CD4-positive, alpha-beta T cell (primary cell): ENCODE measurements around the gene PER1. TPM values are rescaled to one million over a fixed set of nuclear protein-coding genes. Genes with fewer than 3 reads are reported as not detected.

Experiments used
- ATAC-seq: fragments of 200-7000 bp; cut with Tn5 transposase; one replicate; pipeline ENCODE4 v1.10.0; 2022; ENCODE audit warnings: mild to moderate bottlenecking; ENCODE audit not compliant: poor library complexity
- CTCF ChIA-PET: fragments of 350-600 bp; sonication (Branson Sonifier 250); formaldehyde crosslinking; loops from one replicate; lab custom pipeline; 2021; ENCODE audit warnings: antibody characterized with exemption, inconsistent platforms; lab: Charles Lee
- POLR2A ChIA-PET: fragments of 350-600 bp; sonication (Branson Sonifier 250); formaldehyde crosslinking; loops from one replicate; lab custom pipeline; 2021; ENCODE audit warnings: antibody characterized with exemption, inconsistent platforms; lab: Charles Lee
- DNase-seq, 14 experiments: peaks; one replicate each; pipeline ENCODE4 v3.0.0-alpha.2; 2013 to 2020; ENCODE audit warnings: mixed read lengths in 2 of 14
- H3K27ac ChIP-seq, 2 donors: one replicate each; pipeline versions ENCODE4 v1.5.1 to v1.7.0; 2013; ENCODE audit warnings: low read length in 2 of 2, low read depth in 1 of 2, mild to moderate bottlenecking in 1 of 2
- H3K27me3 ChIP-seq, 2 experiments: 1 replicate in 1 of 2; 2 replicates in 1 of 2; pipeline versions ENCODE4 v1.6.1 to v1.7.0; 2013; ENCODE audit warnings: low read length in 2 of 2, control low read depth in 1 of 2, mild to moderate bottlenecking in 1 of 2, moderate library complexity in 1 of 2; ENCODE audit not compliant: insufficient read depth in 2 of 2, control insufficient read depth in 1 of 2
- H3K36me3 ChIP-seq: one replicate; pipeline ENCODE4 v1.6.1; 2013; ENCODE audit warnings: low read length, control low read depth; ENCODE audit not compliant: insufficient read depth
- H3K4me1 ChIP-seq: one replicate; pipeline ENCODE4 v1.6.1; 2013; ENCODE audit warnings: low read length, control low read depth; ENCODE audit not compliant: insufficient read depth
- H3K4me3 ChIP-seq: one replicate; pipeline ENCODE4 v1.5.1; 2013; ENCODE audit warnings: mild to moderate bottlenecking, low read length, moderate library complexity
- H3K9me3 ChIP-seq, 2 experiments: 1 replicate in 1 of 2; 2 replicates in 1 of 2; pipeline versions ENCODE4 v1.6.1 to v1.7.0; 2013; ENCODE audit warnings: low read length in 2 of 2, mild to moderate bottlenecking in 2 of 2, control low read depth in 1 of 2, moderate library complexity in 1 of 2; ENCODE audit not compliant: control insufficient read depth in 1 of 2, insufficient read depth in 1 of 2
- H3K27ac Mint-ChIP-seq: one replicate; pipeline ENCODE4 v1.8.0; 2020; ENCODE audit warnings: mixed read lengths
- H3K27me3 Mint-ChIP-seq: one replicate; pipeline ENCODE4 v1.8.0; 2021; ENCODE audit warnings: mixed read lengths
- H3K36me3 Mint-ChIP-seq: one replicate; pipeline ENCODE4 v1.8.0; 2021; ENCODE audit warnings: low read depth, mixed read lengths
- H3K4me1 Mint-ChIP-seq: one replicate; pipeline ENCODE4 v1.8.0; 2021; ENCODE audit warnings: low read depth, mixed read lengths
- H3K4me3 Mint-ChIP-seq: one replicate; pipeline ENCODE4 v1.8.0; 2020; ENCODE audit warnings: mild to moderate bottlenecking, mixed read lengths
- H3K9me3 Mint-ChIP-seq: one replicate; pipeline ENCODE4 v1.8.0; 2020; ENCODE audit warnings: mixed read lengths
- intact Hi-C, 2 experiments: fragments of 100-400 bp; cut with DNase I in 1 of 2; cut with micrococcal nuclease in 1 of 2; formaldehyde crosslinking; loops; one replicate each; pipeline versions ENCODE4 v1.15.1 to v1.9.0; 2023 to 2025; cut with DNase I, micrococcal nuclease
- total RNA-seq, 174 experiments: library from RNA in 2 of 174; stranded (reverse) in 2 of 174; gene quantifications; one replicate each; pipeline ENCODE4 v1.2.3 and lab custom pipeline; 2021 to 2026
- TF ChIP-seq, protein P1 (sequence below): fragments of 200-600 bp; IDR thresholded peaks from one replicate; pipeline ENCODE4 v1.8.0; 2022; ENCODE audit warnings: antibody characterized with exemption, mild to moderate bottlenecking

PER1 gene
- total RNA-seq, 2 experiments from 2014 or later: 1,723 to 1,794 TPM

GRCh38 chr17:8110907-8111306, 41.3 kb downstream of the PER1 start:
- peak overlapping the region; percentile 70 for H3K4me3 Mint-ChIP-seq
- H3K27me3 ChIP-seq: peaks cover 17 to 20% of the 10 kb centered on the region in 2 experiments

GRCh38 chr17:8110456-8110804, 41.8 kb downstream of the PER1 start:
- Histone ChIP-seq H3K9me3 (no peaks in the 10 kb centered on the region), H3K4me1 (peaks cover 13% of the 10 kb centered on the region), H3K4me3 (peak overlapping the region; percentile 61), H3K36me3 (no peaks in the 10 kb centered on the region), H3K27me3 (peaks cover 13 to 16% of the 10 kb centered on the region in 2 experiments), H3K27ac (no peak overlapping the region)
- Mint-ChIP-seq H3K36me3 (no peaks in the 10 kb centered on the region), H3K4me3 (peak overlapping the region; percentile 70), H3K9me3 (no peaks in the 10 kb centered on the region), H3K27ac (peak overlapping the region; percentile 12), H3K27me3 (peaks cover 32% of the 10 kb centered on the region), H3K4me1 (peaks cover 4% of the 10 kb centered on the region)
- no peak for DNase-seq
- POLR2A ChIA-PET: interaction anchor here (0.7 to 2.2 kb wide), 14 partner anchors 9 to 138 kb away, joined by 3 to 41 read pairs (median 4); partner anchors contain the start of genes ALOXE3, CTC1 and HES7
- intact Hi-C loops: loop anchor here (1.0 to 10.0 kb wide), 4 partner anchors 16 to 264 kb away; partner anchors contain the start of gene KRABD2 (in 1 of the 2)
- no peak for ATAC-seq
- TF ChIP-seq, protein P1, sequence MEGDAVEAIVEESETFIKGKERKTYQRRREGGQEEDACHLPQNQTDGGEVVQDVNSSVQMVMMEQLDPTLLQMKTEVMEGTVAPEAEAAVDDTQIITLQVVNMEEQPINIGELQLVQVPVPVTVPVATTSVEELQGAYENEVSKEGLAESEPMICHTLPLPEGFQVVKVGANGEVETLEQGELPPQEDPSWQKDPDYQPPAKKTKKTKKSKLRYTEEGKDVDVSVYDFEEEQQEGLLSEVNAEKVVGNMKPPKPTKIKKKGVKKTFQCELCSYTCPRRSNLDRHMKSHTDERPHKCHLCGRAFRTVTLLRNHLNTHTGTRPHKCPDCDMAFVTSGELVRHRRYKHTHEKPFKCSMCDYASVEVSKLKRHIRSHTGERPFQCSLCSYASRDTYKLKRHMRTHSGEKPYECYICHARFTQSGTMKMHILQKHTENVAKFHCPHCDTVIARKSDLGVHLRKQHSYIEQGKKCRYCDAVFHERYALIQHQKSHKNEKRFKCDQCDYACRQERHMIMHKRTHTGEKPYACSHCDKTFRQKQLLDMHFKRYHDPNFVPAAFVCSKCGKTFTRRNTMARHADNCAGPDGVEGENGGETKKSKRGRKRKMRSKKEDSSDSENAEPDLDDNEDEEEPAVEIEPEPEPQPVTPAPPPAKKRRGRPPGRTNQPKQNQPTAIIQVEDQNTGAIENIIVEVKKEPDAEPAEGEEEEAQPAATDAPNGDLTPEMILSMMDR: peak; percentile 12
- CTCF ChIA-PET: interaction anchor here (1.1 to 2.4 kb wide), 10 partner anchors 9 to 52 kb away, joined by 3 to 17 read pairs (median 9); partner anchors contain the start of genes ALOXE3 and HES7

More at GRCh38 chr17:8110907-8111306, 41.3 kb downstream of the PER1 start:
- H3K4me1 ChIP-seq: peaks cover 13% of the 10 kb centered on the region
- Mint-ChIP-seq H3K36me3 (no peaks in the 10 kb centered on the region), H3K9me3 (no peaks in the 10 kb centered on the region), H3K27ac (no peak overlapping the region), H3K4me1 (peaks cover 4% of the 10 kb centered on the region), H3K27me3 (peaks cover 37% of the 10 kb centered on the region)
- TF ChIP-seq, protein P1: no peak
- no peak overlapping the region for H3K27ac ChIP-seq
- H3K36me3 ChIP-seq: no peaks in the 10 kb centered on the region
- ATAC-seq (no peak), DNase-seq (no peak)
- no peaks in the 10 kb centered on the region for H3K9me3 ChIP-seq
- POLR2A ChIA-PET: interaction anchor here (0.8 to 2.2 kb wide), 8 partner anchors 9 to 137 kb away, joined by 3 to 41 read pairs (median 6); partner anchors contain the start of genes ALOXE3, CTC1 and HES7
- CTCF ChIA-PET: interaction anchor here (1.1 to 2.4 kb wide), 10 partner anchors 8 to 53 kb away, joined by 3 to 17 read pairs (median 9); partner anchors contain the start of genes ALOXE3 and HES7
- intact Hi-C loops: loop anchor here (1.0 to 10.0 kb wide), 4 partner anchors 17 to 264 kb away; partner anchors contain the start of gene KRABD2 (in 1 of the 2)
- no peak overlapping the region for H3K4me3 ChIP-seq

GRCh38 chr17:8109661-8110455, 42.3 kb downstream of the PER1 start:
- ChIA-PET POLR2A (interaction anchor here (0.7 to 2.2 kb wide), 13 partner anchors 9 to 138 kb away, joined by 3 to 41 read pairs (median 4); partner anchors contain the start of genes ALOXE3 and CTC1), CTCF (interaction anchor here (0.8 to 2.4 kb wide), 11 partner anchors 9 to 134 kb away, joined by 3 to 17 read pairs (median 8); partner anchors contain the start of genes ALOXE3 and HES7)
- Histone ChIP-seq H3K9me3 (no peaks in the 10 kb centered on the region), H3K27me3 (peaks cover 10 to 11% of the 10 kb centered on the region in 2 experiments), H3K4me3 (peak overlapping the region; percentile 61), H3K27ac (no peak overlapping the region), H3K36me3 (no peaks in the 10 kb centered on the region), H3K4me1 (peaks cover 13% of the 10 kb centered on the region)
- H3K36me3 Mint-ChIP-seq: no peaks in the 10 kb centered on the region
- H3K9me3 Mint-ChIP-seq: no peaks in the 10 kb centered on the region
- H3K27me3 Mint-ChIP-seq: peaks cover 26% of the 10 kb centered on the region
- ATAC-seq (peak; percentile 99), DNase-seq (peak; percentile 76 to 91 (median 82))
- TF ChIP-seq, protein P1: peak; percentile 97
- H3K27ac Mint-ChIP-seq: peak overlapping the region; percentile 12
- H3K4me1 Mint-ChIP-seq: peaks cover 4% of the 10 kb centered on the region
- intact Hi-C loops: loop anchor here (1.0 to 10.0 kb wide), 4 partner anchors 16 to 265 kb away; partner anchors contain the start of gene KRABD2 (in 1 of the 2)
- peak overlapping the region; percentile 45 for H3K4me3 Mint-ChIP-seq
